Uterus (tissue), 2 donors: Measurements from ENCODE around the gene HOXA3.

Experiments
- CTCF ChIP-seq, 4 experiments: fragments of 200-600 bp in 2 of 4; fragments of 450-650 bp in 2 of 4; sonication (generic) in 2 of 4; IDR thresholded peaks; one replicate each; pipeline ENCODE4 v1.5.1; 2016 to 2019; ENCODE audit warnings: antibody characterized with exemption in 4 of 4, mild to moderate bottlenecking in 2 of 4, moderate library complexity in 1 of 4
- POLR2A ChIP-seq, 2 donors: fragments of 450-650 bp; IDR thresholded peaks; one replicate each; pipeline ENCODE4 v1.6.1; 2016; ENCODE audit warnings: antibody characterized with exemption in 2 of 2, mild to moderate bottlenecking in 1 of 2, moderate library complexity in 1 of 2

- TF ChIP-seq CTCF (IDR thresholded peaks at IDR 0.05) (no peak), POLR2A (IDR thresholded peaks at IDR 0.05) (no peak)
Measured at GRCh38 chr7:27199849-27200760, 47.7 kb upstream of the HOXA3 start, which contains the start of gene HOXA13.
